H1 (cell line): ENCODE measurements around the gene YBX1. TPM values are rescaled to one million over a fixed set of nuclear protein-coding genes. Genes with fewer than 3 reads are reported as not detected.
A peak's percentile ranks its signal among the peaks of the same experiment; 100 is the strongest.

ENCODE experiments used
- CBX5 ChIP-seq: fragments of 300-800, 300-1000 bp; sonication (generic); IDR thresholded peaks from 2 replicates; pipeline ENCODE4 v1.7.1; 2016; ENCODE audit warnings: antibody characterized with exemption, low read length, low read depth
- CHD7 ChIP-seq: fragments of 300-600 bp; sonication (generic); IDR thresholded peaks from 2 replicates; pipeline ENCODE4 v1.7.1; 2012; ENCODE audit warnings: low read length, moderate library complexity, mild to moderate bottlenecking, inconsistent platforms; ENCODE audit not compliant: insufficient replicate concordance
- EP300 ChIP-seq, 2 experiments: IDR thresholded peaks; 1 replicate in 1 of 2; 2 replicates in 1 of 2; pipeline ENCODE4 v1.6.1; 2011 to 2012; ENCODE audit warnings: low read depth in 2 of 2, low read length in 2 of 2, mild to moderate bottlenecking in 2 of 2, borderline replicate concordance in 1 of 2, inconsistent platforms in 1 of 2, moderate library complexity in 1 of 2
- MAFK ChIP-seq: IDR thresholded peaks from 2 replicates; pipeline ENCODE4 v1.6.1; 2012; ENCODE audit warnings: low read depth, mild to moderate bottlenecking, improper control_type of control experiment, low read length
- RBBP5 ChIP-seq: IDR thresholded peaks from 2 replicates; pipeline ENCODE4 v1.7.1; 2012; ENCODE audit warnings: low read depth, mild to moderate bottlenecking, inconsistent platforms, low read length, moderate library complexity, borderline replicate concordance
- SAP30 ChIP-seq: fragments of 300-600 bp; sonication (generic); IDR thresholded peaks from 2 replicates; pipeline ENCODE4 v1.7.1; 2012; ENCODE audit warnings: low read length, moderate library complexity, mild to moderate bottlenecking, inconsistent platforms; ENCODE audit not compliant: insufficient read depth, insufficient replicate concordance
- SP1 ChIP-seq: IDR thresholded peaks from 2 replicates; pipeline ENCODE4 v1.6.1; 2011; ENCODE audit warnings: low read depth, low read length
- SP4 ChIP-seq: IDR thresholded peaks from 2 replicates; pipeline ENCODE4 v1.6.1; 2012; ENCODE audit warnings: low read length, inconsistent platforms
- SUZ12 ChIP-seq: fragments of 200-600 bp; sonication (generic); IDR thresholded peaks from 2 replicates; pipeline ENCODE4 v1.6.1; 2012; ENCODE audit warnings: mild to moderate bottlenecking, inconsistent platforms, low read length, moderate library complexity, mixed read lengths
- TAF1 ChIP-seq: IDR thresholded peaks from 2 replicates; pipeline ENCODE4 v1.6.1; 2011; ENCODE audit warnings: mild to moderate bottlenecking, low read depth, low read length
- polyA plus RNA-seq, 7 experiments: library from polyadenylated mRNA; depleted of rRNA in 3 of 7; stranded (reverse) in 5 of 7; unstranded in 2 of 7; fragments of >200 nt in 5 of 7; fragments of 200-250 nt in 2 of 7; gene quantifications; 1 replicate in 5 of 7; 2 replicates in 1 of 7; 4 replicates in 1 of 7; pipeline versions ENCODE4 v1.2.1 to v1.2.3, GENCODE V29; 2011 to 2013; ENCODE audit warnings: missing spikeins in 2 of 7, mixed read lengths in 2 of 7
- total RNA-seq: library from RNA; stranded (reverse); fragmentation: NEBNext Ultra II Directional; extraction: Animal tissue kit (Norgen Biotek cat#: 25700); gene quantifications from 2 replicates; pipeline ENCODE4 v1.2.1, GENCODE V29; 2021

The YBX1 gene
- total and polyA plus RNA-seq, 2 of the 8 experiments (the other 6 are each of a cell fraction or from before 2014, with no cell fraction given): 438 to 1,219 TPM

- TF ChIP-seq CHD7 (no peak), CBX5 (no peak), RBBP5 (no peak), EP300 (IDR thresholded peaks at IDR 0.05; ENCODE audit: borderline replicate concordance in 1 of 2, low read depth in 2 of 2, low read length in 2 of 2) (no peak), SP1 (peak; percentile 98), TAF1 (peak; percentile 78; the same call in 1 of the 2 replicates), SP4 (no peak), MAFK (no peak), SUZ12 (no peak), SAP30 (no peak)
These were observed at the start of gene YBX1 (continued) for GRCh38 chr1:42681741-42682483.
